Endothelial cell (in vitro differentiated cells): ENCODE measurements around the gene PRRC2A. TPM values are rescaled to one million over a fixed set of nuclear protein-coding genes. Genes with fewer than 3 reads are reported as not detected.

Experiments used
- DNase-seq: peaks from one replicate; pipeline ENCODE4 v3.0.0; 2021; ENCODE audit warnings: low spot score
- H3K27ac Mint-ChIP-seq: one replicate; pipeline ENCODE4 v1.8.0; 2021; ENCODE audit warnings: mixed read lengths, inconsistent platforms; ENCODE audit not compliant: unreplicated experiment
- H3K27me3 Mint-ChIP-seq: one replicate; pipeline ENCODE4 v1.8.0; 2021; ENCODE audit warnings: mild to moderate bottlenecking, moderate library complexity, mixed read lengths, inconsistent platforms; ENCODE audit not compliant: unreplicated experiment
- H3K36me3 Mint-ChIP-seq: one replicate; pipeline ENCODE4 v1.8.0; 2021; ENCODE audit warnings: mild to moderate bottlenecking, low read depth, mixed read lengths, inconsistent platforms; ENCODE audit not compliant: unreplicated experiment
- H3K4me1 Mint-ChIP-seq: one replicate; pipeline ENCODE4 v1.8.0; 2021; ENCODE audit warnings: mild to moderate bottlenecking, mixed read lengths, inconsistent platforms; ENCODE audit not compliant: unreplicated experiment
- H3K4me3 Mint-ChIP-seq: one replicate; pipeline ENCODE4 v1.8.0; 2021; ENCODE audit warnings: mild to moderate bottlenecking, mixed read lengths, inconsistent platforms; ENCODE audit not compliant: unreplicated experiment
- H3K9me3 Mint-ChIP-seq: one replicate; pipeline ENCODE4 v1.8.0; 2021; ENCODE audit warnings: mixed read lengths, inconsistent platforms; ENCODE audit not compliant: unreplicated experiment
- total RNA-seq: library from RNA; stranded (reverse); fragmentation: NEBNext Ultra II Directional; extraction: Animal tissue kit (Norgen Biotek cat#: 25700); gene quantifications from one replicate; pipeline ENCODE4 v1.2.1, GENCODE V29; 2021; ENCODE audit not compliant: unreplicated experiment
- TF ChIP-seq, protein P1 (sequence below): fragments of 200-600 bp; sonication (generic); IDR thresholded peaks from one replicate; pipeline ENCODE4 v1.5.0; 2021; ENCODE audit warnings: antibody characterized with exemption; ENCODE audit not compliant: unreplicated experiment

PRRC2A gene
- total RNA-seq, 1 donor from 2014 or later = 149 TPM

DNA sequence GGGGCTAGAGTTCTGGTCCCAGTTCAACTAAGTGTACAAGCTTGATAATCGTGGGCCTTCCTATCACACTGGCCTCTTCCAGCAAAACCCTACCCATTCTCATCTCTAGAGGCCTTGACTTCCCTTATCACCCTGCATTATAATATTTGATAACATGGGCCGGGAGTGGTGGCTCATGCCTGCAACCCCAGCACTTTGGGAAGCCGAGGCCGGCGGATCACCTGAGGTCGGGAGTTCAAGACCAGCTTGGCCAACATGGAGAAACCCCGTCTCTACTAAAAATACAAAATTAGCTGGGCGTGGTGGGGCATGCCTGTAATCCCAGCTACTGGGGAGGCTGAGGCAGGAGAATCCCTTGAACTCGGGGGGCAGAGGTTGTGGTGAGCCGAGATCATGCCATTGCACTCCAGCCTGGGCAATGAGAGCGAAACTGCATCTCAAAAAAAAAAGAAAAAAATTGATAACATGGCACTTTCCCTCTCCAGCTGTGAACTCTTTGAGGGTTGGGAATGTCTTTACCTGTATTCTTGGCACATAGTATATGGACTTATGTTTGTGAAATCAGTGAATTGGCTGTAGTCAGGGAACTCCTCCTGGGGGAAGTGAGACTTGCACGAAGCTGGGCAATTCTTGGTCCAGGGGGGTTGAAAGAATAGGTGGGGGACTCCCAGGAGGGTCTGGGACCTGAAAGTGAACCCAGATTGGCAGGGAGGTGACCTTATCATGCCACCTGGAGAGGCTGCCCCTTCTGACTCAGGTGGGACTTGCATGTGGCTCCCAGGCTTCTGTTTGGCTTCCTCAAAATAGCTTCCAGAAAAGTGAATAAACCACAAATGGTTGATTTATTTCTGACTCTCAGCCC, 41.0 kb downstream of the PRRC2A start:
- H3K4me3 Mint-ChIP-seq = peak overlapping the region; percentile 86
- TF ChIP-seq, protein P1, sequence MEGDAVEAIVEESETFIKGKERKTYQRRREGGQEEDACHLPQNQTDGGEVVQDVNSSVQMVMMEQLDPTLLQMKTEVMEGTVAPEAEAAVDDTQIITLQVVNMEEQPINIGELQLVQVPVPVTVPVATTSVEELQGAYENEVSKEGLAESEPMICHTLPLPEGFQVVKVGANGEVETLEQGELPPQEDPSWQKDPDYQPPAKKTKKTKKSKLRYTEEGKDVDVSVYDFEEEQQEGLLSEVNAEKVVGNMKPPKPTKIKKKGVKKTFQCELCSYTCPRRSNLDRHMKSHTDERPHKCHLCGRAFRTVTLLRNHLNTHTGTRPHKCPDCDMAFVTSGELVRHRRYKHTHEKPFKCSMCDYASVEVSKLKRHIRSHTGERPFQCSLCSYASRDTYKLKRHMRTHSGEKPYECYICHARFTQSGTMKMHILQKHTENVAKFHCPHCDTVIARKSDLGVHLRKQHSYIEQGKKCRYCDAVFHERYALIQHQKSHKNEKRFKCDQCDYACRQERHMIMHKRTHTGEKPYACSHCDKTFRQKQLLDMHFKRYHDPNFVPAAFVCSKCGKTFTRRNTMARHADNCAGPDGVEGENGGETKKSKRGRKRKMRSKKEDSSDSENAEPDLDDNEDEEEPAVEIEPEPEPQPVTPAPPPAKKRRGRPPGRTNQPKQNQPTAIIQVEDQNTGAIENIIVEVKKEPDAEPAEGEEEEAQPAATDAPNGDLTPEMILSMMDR = no peak
- H3K27me3 Mint-ChIP-seq = peaks cover 7% of the 10 kb centered on the region
- no peak for DNase-seq
- H3K9me3 Mint-ChIP-seq = no peaks in the 10 kb centered on the region
- H3K4me1 Mint-ChIP-seq = peaks cover 35% of the 10 kb centered on the region
- H3K36me3 Mint-ChIP-seq = peaks cover 6% of the 10 kb centered on the region
- H3K27ac Mint-ChIP-seq = no peak overlapping the region

GRCh38 chr6:31662124-31662723, 41.7 kb downstream of the PRRC2A start:
- no peak for DNase-seq
- Mint-ChIP-seq H3K9me3 (no peaks in the 10 kb centered on the region), H3K4me3 (peak overlapping the region; percentile 69), H3K27ac (no peak overlapping the region), H3K36me3 (peaks cover 8% of the 10 kb centered on the region), H3K27me3 (peaks cover 10% of the 10 kb centered on the region), H3K4me1 (peaks cover 39% of the 10 kb centered on the region)
- TF ChIP-seq, protein P1 = no peak

DNA sequence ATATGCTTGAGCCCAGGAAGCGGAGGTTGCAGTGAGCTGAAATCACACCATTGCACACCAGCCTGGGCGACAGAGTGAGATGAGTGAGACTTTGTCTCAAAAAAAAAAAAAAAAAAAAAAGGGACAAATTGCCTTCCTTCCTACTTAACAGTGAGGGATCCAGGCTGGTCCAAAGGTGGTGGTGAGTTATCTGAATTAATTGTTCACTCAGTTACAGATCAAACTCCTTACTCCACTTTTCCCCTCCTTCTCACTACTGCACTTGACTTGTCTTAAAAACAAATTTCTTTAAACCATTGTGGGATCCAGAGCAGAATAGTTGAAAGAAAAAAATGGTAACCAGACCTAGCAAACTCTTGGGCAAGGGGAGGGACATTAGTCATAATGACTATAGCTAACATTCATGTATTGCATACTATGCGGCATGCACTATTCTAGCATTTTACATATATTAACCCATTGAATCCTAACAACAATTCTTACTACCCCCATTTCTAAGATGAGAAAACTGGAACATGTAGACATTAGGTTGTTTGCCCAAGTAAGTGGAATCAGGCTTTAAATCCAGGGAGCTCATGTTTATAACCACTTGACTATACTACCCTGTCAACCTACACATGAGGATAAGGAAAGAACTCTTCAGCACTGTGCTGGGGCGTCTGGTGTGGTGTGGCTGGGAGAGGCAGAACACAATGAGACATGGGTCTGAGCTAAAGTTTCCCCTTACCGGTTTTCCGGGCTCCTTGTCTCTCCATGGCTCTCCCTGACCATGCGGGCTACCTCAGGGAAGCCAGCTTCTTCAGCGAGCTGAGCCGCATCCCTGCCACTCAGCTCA, 42.8 kb downstream of the PRRC2A start:
- TF ChIP-seq, protein P1 = no peak
- peaks cover 9% of the 10 kb centered on the region for H3K27me3 Mint-ChIP-seq
- H3K36me3 Mint-ChIP-seq = peaks cover 13% of the 10 kb centered on the region
- peak overlapping the region; percentile 97 for H3K4me3 Mint-ChIP-seq
- peak overlapping the region; percentile 97 for H3K27ac Mint-ChIP-seq
- peaks cover 32% of the 10 kb centered on the region for H3K4me1 Mint-ChIP-seq
- no peak for DNase-seq
- H3K9me3 Mint-ChIP-seq = no peaks in the 10 kb centered on the region

DNA sequence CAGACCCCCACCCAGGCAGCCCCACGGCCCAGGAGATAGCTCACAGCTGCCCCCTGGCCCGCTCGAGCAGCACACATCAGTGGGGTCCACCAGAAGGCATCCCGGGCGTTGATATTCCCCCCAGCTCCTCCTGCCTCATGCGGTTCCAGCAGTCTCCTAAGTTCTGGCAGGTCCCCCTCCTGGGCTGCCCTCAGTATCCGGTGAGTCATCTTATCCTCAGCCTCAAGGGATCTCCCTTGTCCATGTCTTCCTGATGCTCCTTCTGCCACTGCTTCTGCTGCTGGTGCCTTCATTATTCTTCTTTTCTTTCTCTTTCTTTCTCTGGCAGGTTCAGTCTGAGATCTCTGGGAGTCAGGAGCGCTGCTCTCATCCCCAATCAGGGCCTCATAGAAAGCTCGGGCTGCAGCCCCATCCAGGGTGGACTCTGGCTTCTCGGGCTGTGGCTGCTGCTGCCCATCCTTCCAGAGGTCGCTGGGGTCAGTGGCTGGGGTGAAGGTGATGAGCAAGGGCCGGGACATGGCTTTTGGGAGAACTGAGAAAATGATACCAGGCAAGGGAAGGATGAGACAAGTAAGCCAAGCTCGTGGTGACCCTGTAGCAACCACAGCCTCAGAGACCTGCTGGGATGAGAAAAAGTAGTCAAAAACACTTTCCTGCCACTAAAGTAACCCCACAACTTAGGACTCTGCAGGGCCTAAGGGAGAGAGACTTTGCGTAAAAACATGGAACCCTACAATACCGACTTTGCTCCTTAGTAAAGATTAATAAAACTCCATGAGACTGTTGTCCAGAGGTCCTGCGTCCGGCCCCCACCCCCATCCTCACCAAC, 43.7 kb downstream of the PRRC2A start:
- Mint-ChIP-seq H3K9me3 (no peaks in the 10 kb centered on the region), H3K27ac (peak overlapping the region; percentile 97), H3K4me3 (peak overlapping the region; percentile 97), H3K36me3 (peaks cover 13% of the 10 kb centered on the region), H3K27me3 (peaks cover 5% of the 10 kb centered on the region), H3K4me1 (peaks cover 30% of the 10 kb centered on the region)
- DNase-seq = no peak
- TF ChIP-seq, protein P1 = no peak
